Left ventricle myocardium inferior (tissue), 1 donor: ENCODE data around the gene TOMM6. TPM values are rescaled to one million over a fixed set of nuclear protein-coding genes. Genes with fewer than 3 reads are reported as not detected.

Experiments
- DNase-seq: peaks from one replicate; pipeline ENCODE4 v3.0.0-alpha.2; 2020
- H3K27ac ChIP-seq: fragments of 200-600 bp; replicated peaks from 2 replicates; pipeline ENCODE4 v1.8.0; 2021
- H3K27me3 ChIP-seq: fragments of 200-600 bp; 2 replicates; pipeline ENCODE4 v1.8.0; 2021; ENCODE audit warnings: low read depth
- H3K36me3 ChIP-seq: fragments of 200-600 bp; 2 replicates; pipeline ENCODE4 v1.8.0; 2021
- H3K4me1 ChIP-seq: fragments of 200-600 bp; 2 replicates; pipeline ENCODE4 v1.8.0; 2021
- H3K4me3 ChIP-seq: fragments of 200-600 bp; 2 replicates; pipeline ENCODE4 v1.8.0; 2021; ENCODE audit warnings: mild to moderate bottlenecking, moderate library complexity
- H3K9me3 ChIP-seq: fragments of 200-600 bp; replicated peaks from 2 replicates; pipeline ENCODE4 v1.8.0; 2021
- CTCF ChIP-seq: fragments of 200-600 bp; IDR thresholded peaks from 2 replicates; pipeline ENCODE4 v1.8.0; 2021; ENCODE audit warnings: antibody characterized with exemption, mild to moderate bottlenecking, borderline replicate concordance
- intact Hi-C: fragments of 100-400 bp; cut with micrococcal nuclease; formaldehyde crosslinking; loops from one replicate; pipeline ENCODE4 v1.11.0; 2022
- total RNA-seq: library from RNA; stranded (reverse); fragmentation: NEBNext Ultra II Directional; extraction: Animal tissue kit (Norgen Biotek cat#: 25700); gene quantifications from one replicate; pipeline ENCODE4 v1.2.1, GENCODE V29; 2021
- donor health status: DM: no; HTN: yes; CAD: no; lungs with severe emphysema.

TOMM6 gene
- total RNA-seq, 1 donor from 2014 or later: 177 TPM

DNA sequence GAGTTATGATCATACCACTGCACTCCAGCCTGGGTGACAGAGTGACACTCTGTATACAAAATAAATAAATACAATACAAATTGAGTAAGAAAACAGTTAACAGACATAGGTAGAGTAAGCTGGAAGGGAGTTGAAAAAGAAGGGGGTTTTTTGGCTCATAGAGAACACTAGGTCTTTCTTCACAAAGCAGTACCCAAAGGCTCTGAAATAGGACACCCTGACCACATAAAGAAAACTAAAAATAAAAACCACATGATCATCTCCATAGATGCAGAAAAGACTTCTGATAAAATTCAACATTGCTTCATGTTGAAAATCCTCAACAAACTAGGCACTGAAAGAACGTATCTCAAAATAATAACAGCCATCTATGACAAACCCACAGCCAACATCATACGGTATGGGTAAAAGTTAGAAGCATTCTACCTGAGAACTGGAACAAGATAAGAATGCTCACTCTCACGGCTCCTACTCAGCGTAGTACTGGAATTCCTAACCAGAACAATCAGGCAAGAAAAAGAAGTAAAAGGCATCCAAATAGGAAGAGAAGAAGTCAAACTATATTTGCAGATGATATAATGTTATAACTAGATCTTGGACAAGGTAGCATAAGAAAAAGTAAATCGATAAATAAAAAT is 48.6 kb downstream of the TOMM6 start:
- Histone ChIP-seq H3K27me3 (no peaks in the 10 kb centered on the region), H3K36me3 (no peaks in the 10 kb centered on the region), H3K4me1 (peaks cover 8% of the 10 kb centered on the region), H3K9me3 (no peaks in the 10 kb centered on the region), H3K4me3 (no peak overlapping the region), H3K27ac (no peak overlapping the region)
- TF ChIP-seq CTCF: no peak
- no peak for DNase-seq
- intact Hi-C loops: no loop called here

DNA sequence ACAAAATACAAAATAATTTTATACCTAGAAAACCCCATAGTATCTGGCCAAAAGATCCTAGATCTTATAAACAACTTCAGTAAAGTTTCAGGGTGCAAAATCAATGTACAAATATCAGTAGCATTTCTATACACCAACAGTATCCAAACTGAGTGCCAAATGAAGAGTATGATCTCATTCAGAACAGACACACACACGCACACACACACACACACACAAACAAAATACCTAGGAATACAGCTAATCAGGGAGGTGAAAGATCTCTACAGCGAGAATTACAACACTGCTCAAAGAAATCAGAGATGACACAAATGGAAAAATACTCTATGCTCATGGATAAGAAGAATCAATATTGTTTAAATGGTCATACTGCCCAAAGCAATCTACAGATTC is 49.2 kb downstream of the TOMM6 start:
- no peaks in the 10 kb centered on the region for H3K27me3 ChIP-seq
- no peak for DNase-seq
- no peak overlapping the region for H3K4me3 ChIP-seq
- no peaks in the 10 kb centered on the region for H3K9me3 ChIP-seq
- H3K27ac ChIP-seq: no peak overlapping the region
- no peak for TF ChIP-seq CTCF
- no peaks in the 10 kb centered on the region for H3K36me3 ChIP-seq
- H3K4me1 ChIP-seq: peaks cover 8% of the 10 kb centered on the region
- intact Hi-C loops: no loop called here

Other genes starting within 250 kb of the TOMM6 start
- gene FOXP4, start 241.3 kb upstream of the TOMM6 start, total RNA-seq: 15.0 TPM
- gene MDFI, start 149.2 kb upstream of the TOMM6 start, total RNA-seq: 0.77 TPM
- gene TFEB, start 52.1 kb upstream of the TOMM6 start, total RNA-seq: 39.9 TPM
- gene PGC, start 40.3 kb upstream of the TOMM6 start, total RNA-seq: not detected
- gene FRS3, start 7.8 kb upstream of the TOMM6 start, total RNA-seq: 5.3 TPM
- gene PRICKLE4, start 6.9 kb upstream of the TOMM6 start, total RNA-seq: 0.88 TPM
- 0.71 TPM for gene USP49, start 107.7 kb downstream of the TOMM6 start, total RNA-seq
- gene MED20, start 133.4 kb downstream of the TOMM6 start, total RNA-seq: 18.1 TPM
- gene BYSL, start 133.8 kb downstream of the TOMM6 start, total RNA-seq: 9.0 TPM
- 44.5 TPM for gene CCND3, start 154.1 kb downstream of the TOMM6 start, total RNA-seq